Epidermal melanocyte (primary cell): ENCODE results near the gene JAML.
"Not testable (repeated sequence)": the region's sequence is repeated elsewhere in the genome, so short reads cannot be mapped to it uniquely, and the experiment has no call there.

ENCODE experiments used
- DNase-seq: peaks from one replicate; pipeline ENCODE4 v3.0.0; 2011; ENCODE audit warnings: low spot score; ENCODE audit not compliant: insufficient read length

JAML gene

DNA sequence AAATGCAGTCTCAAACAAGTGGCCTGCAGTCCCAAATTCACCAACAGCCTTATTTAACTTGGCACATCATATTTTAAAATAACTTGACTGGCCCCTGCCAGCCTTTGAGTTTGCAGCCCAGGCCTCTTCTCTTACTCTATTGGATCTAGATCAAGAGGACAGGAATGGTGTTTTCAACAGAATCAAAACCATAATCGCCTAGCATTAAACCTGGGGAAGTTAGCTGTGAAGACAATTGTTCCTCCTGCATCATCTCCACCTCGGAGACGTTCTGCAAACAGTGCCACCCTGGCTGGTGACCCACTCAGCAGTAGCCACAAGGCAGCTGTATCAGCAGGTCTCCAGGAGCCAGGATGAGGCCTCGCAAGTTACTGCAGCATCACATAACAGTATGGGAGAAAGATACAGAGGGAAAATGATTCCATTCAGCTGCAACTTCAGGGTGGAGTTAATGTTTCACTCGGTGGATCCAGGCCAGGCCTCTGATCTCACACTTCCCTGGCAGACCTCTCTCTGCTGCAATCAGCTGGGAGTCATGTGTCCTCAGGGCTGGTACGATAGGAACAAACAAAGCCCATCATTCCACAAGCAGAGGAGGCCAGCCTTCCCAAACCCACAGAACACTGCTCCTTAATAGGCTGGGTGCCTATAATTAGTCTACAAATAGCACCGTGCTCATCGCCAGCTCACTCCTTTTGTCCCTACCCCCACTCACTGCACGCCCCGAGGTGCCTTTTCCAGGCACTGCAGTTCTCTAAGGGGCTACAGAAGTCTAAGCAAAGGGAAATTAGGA lies 29.8 kb downstream of the JAML start:
- DNase-seq: peak; percentile 71

DNA sequence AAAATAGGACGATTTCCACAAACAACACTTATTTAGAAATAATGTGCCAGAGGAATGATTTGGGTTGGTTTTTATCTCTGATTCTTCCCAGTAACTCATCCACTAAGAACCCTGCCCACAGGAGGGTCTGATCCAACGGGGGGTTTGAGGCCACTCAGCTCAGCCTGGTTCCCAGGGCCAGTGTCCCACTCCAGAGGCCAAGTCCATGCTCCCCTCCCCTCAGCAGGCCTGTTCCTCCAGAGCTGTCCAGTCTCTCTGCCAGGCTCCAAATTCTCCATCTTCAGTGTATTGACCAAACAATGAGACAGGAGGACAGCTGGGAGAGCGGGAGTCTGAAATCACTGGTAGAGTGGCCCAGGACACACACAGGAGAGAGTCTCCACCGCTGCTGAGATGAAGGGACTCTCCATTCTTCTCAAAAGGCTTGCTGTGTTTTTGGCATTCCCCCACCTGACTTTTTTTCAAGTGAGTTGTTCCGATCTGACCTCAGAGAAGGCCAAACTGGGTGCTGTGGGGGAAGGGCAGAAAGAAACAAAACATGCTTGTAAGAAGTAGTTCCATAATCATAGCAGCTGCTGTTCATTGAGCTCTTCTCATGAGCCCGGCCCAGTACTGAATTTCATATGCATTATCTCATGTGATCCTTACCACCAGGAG lies 30.8 kb downstream of the JAML start:
- DNase-seq: no peak

DNA sequence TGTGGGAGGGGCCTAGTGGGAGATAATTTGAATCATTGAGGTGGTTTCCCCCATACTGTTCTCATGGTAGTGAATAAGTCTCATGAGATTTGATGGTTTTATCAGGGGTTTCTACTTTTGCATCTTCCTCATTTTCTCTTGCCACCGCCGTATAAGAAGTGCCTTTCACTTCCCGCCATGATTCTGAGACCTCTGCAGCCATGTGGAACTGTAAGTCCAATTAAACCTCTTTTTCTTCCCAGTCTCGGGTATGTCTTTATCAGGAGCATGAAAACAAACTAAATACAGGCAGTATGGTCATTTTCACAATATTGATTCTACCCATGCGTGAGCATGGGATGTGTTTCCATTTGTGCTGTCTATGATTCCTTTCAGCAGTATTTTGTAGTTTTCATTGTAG lies 32.0 kb downstream of the JAML start:
- not testable (repeated sequence) for DNase-seq

DNA sequence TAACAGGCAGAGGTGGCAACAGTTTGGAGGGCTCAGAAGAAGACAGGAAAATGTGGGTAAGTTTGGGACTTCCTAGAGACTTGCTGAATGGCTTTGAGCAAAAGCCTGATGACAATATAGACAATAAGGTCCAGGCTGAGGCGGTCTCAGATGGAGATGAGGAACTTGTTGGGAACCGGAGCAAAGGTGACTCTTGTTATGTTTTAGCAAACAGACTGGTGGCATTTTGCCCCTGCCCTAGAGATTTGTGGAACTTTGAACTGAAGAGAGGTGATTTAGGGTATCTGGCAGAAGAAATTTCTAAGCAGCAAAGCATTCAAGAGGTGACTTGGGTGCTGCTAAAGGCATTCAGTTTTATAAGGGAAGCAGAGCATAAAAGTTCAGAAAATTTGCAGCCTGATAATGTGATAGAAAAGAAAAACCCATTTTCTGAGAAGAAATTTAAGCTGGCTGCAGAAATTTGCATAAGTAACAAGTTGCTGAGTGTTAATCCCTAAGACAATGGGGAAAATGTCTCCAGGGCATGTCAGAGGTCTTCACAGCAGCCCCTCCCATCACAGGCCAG lies 33.8 kb downstream of the JAML start:
- not testable (repeated sequence) for DNase-seq

DNA sequence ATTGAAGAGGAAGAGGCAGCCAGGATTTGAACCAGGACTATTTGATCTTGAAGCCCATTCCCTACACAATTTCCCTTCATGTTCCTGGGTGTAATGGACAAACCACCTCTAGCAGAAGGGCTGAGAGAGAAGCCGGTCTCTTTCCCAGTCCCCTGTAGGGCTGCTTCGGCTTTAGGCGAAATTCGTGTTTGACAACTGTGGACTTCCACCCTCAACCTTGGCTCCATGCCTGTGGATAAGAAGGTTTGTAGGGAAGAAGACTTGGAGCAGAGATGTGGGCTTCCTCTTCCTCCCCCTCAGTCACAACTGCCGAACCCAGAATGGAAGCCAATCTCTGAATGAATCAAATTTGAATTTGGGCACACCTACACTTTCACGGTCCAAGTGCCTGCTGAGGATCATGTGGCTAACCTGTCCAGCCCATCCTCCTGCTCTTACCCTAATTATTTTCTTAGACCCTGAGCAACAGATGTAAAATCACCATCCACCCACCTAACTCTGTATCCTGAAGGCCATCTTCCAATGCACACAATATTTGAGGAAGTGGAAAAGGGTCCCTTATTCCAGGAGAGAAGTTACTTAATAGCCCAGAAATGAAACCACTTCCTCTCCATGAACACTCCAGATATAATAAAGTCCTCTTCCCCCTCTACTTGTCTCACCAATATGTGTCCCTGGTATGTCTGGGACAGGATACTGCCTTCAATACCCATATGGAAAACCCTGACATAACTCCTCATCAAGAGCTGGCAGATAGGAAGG lies 38.3 kb downstream of the JAML start:
- no peak for DNase-seq

DNA sequence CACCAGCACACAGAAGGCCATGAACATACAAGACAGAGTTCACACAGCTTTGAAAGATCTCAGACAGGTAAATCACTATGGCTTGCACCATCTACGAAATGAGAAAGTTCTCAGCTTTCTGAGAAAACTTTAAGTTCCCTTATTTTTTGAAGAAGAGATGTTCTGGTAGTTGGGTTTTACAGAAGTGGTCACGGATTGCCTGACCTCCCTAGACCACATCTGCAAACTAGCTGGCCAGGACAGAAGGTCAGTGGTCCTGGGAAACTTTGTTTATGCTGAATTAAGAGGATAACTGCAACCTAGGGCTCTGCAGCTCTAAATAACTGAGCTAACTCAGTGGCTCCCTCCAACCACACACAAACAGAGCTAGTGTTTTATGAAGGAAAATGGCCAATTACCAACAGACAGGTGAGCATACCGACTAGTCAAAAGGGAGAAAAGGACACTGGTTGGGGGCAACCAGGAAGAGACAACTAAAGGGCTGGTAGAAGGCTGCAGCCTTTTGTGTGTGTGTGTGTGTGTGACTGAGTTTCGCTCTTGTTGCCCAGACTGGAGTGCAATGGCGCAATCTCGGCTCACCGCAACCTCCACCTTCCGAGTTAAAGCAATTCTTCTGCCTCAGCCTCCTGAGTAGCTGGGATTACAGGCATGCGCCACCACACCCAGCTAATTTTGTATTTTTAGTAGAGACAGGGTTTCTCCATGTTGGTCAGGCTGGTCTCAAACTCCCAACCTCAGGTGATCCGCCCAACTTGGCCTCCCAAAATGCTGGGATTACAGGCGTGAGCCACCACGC lies 39.8 kb downstream of the JAML start:
- no peak for DNase-seq

DNA sequence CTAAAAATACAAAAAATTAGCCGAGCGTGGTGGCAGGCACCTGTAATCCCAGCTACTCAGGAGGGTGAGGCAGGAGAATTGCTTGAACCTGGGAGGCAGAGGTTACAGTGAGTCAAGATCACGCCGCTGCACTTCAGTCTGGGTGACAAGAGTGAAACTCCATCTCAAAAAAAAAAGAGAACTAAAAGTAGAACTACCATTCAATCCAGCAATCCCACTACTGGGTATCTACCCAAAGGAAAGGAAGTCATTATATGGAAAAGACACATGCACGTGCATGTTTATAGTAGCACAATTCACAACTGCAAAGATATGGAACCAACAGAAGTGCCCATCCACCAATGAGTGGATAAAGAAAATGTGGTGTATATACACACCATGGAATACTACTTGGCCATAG lies 41.1 kb downstream of the JAML start:
- DNase-seq: not testable (repeated sequence)

DNA sequence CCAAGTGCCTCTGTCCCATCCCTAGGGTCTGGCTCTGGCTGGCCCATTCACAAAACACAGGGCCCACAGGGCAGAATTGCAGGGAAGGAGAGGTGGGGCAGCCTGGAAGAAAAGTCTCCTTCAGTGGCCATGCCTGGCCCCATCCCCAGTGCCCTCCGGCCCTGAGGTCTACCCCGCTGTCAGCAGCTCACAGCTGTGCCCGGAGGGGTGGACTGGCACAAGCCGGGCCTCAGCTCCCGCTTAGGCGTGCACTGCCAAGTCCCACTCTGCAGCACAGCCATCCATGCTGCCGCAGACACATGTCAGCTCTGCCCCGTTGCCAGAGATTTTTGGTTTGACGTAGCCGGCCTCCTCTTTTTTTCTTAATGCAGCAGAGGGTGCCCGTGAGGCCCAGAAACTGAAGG lies 44.5 kb downstream of the JAML start:
- peak; percentile 28 for DNase-seq

DNA sequence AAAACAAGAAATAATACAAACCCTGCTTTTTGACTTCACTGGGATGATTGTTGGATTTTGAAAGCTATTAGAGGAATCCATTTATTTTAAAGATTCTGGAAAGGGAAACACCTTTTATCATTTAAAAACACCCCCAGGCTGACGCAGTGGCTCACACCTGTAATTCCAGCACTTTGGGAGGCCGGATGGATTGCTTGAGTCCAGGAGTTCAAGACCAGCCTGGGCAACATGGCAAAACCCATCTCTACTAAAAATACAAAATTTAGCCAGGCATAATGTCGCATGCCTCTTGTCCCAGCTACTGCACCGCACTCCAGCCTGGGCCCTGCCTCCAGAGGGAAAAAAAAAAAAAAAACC lies 48.1 kb downstream of the JAML start:
- DNase-seq: no peak

DNA sequence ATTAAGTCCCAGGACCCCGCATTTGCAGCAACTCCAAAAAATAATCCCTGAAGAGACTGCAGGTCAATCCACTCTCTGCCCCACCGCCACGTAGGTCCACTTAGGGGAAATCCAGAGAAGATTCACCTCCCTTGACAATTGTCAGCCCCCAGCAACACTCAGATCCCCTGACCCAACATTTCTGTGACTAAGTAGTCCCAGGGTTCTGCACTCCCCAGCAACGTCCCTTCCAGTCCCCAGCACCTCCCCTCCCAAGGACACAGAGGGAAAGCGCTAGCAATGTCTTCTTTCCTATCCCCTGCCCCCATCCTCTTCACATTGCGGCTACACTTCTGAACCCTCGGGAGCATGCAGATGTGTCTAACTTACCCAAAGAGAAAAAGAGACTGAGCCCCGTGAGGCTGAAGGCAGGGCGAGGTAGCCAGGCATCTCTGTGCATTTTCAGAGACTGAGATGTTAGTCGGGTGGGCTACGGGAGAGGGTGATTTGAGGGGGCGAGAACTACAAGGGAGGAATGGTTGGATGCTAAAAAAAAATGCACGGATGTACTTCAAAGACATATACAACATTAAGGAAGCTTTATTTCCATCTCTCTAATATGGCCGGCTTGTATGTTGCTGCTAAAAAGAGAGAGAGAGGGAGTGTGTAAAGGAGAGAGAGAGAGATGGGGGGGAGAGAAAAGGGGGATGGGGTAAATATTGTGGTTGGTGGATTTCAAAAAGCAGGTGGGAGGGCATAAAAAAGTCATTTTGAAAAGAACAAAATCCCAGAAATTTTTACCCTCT lies 48.6 kb downstream of the JAML start, which contains the start of gene SCN2B:
Gene SCN2B, minus strand, starts transcription at position 647 of the 785 bp plus-strand sequence. Its CDS starts 208 bp downstream, at position 439.
- no peak for DNase-seq

DNA sequence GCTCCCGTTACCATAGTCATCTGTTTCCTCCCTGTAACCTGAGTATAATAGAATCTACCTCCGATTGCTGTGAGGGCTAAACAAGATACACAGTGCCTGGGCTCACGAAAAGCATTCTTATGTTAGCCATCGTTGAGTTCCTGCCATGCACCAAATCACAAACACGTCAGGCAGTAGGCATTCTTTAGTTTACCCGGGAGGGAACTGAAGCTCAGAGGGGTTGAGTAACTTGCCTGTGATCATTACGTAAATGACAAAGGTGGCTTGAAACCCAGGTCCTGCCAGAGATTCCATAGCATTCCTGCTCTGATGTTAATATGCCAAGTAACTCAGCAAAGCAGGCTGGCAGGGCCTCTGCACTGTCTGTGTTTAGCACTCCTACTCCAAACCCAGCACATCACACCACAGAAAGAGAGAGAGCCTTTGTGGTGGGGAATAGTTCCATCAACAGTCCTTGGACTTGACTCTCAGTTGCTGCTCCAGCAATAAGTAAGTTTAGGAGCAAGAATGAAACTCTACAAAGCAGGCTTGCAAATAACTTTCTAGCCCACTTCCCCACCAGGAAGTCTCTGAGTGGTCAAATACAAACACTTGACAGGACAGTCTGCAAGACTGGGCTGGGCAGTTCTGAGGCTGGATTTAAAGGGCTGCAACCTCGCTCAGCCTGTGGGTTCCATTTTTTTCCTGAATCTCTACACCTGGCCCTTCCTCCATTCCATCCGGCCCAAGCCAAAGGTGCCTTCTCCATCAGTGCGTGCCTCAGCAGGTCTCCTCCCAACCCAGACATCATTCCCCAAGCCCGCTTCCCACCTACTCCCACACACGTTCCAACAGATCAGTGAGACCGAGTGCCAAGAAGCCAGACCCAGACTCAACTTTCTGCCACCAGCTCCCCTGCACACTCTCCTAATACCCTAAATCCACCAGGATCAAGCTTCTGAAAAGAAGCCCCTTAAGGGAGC lies 49.5 kb downstream of the JAML start:
- no peak for DNase-seq

DNA sequence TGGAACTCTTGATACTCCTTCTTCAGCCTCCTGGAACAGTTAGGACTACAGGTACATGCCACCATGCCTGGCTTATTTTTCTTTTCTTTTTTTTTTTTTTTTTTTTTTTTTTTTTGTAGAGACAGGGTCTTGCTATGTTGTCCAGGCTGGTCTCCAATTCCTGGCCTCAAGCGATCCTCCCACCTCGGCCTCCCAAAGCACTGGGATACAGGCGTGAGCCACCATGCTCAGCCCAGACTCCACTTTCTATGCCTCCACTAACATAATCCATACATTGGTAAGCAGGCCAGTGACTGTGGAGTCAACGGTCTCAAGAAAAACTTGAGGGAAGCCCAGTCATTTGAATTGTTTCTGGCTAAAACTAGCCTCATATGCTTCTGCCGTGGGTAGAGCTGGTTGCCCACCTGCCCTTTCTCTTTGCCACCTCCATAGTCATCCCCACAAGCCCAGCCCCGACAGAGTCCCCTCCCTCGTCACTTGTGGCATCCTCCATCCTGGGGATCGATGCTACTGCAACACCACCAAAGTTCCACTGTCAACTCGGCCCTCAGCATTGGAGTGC lies 50.7 kb downstream of the JAML start:
- no peak for DNase-seq

DNA sequence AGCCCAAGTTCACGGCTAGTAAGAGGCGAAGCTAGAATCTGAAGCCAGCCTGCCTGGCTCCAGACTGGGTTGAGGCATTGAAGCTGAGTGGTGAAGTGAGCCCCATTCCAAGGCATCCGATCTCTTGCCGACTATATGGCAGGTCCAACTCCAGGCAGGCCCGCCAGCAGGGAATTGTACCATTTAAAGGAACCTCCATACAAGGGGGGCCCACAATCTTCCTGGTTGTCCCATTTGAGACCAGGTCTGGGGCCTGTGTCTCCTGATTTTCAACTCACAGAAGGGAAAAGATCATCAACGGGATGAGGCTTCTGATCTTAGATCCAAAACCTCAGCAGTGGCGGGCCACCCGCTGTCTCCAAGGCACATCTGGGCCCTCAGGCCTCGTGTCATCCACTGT lies 52.5 kb downstream of the JAML start:
- DNase-seq: no peak

DNA sequence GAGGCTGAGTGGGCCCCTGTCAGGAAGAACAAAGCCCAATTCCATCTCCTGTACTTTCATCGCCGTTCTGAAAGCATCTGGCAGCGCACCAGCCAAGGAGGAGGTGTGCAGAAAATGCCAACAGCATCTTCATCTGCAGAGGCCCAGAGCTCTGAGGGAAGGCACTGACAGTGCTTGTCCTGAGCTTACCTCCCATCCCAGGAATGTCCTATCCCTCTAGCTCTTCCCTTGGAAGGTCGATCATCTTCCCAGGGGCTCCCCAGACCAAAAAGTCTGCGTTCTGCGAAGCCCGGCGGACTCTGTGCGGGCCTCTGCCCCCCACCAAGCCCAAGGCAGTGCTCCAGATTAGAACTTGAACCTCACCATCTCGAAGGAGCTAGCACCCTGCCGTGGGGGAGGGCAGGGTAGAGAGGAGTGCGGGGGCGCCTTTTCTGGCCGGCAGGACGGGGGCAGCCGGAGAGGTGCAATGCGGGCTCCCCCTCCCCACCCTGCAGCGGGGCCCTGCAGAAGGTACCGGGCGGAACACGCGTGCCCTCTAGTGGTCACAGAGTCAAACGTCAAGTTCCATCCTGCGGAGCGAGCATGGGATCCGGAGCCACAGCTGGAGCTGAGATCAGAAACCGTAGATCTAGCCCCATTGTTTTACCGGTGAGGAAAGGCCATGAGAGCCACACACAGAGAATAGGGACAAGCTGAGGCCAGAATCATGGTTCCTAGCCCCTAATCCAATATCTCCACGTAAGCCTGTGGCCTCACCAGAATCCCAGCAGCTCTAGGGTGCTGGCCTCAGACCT lies 53.3 kb downstream of the JAML start:
- DNase-seq: peak; percentile 85

DNA sequence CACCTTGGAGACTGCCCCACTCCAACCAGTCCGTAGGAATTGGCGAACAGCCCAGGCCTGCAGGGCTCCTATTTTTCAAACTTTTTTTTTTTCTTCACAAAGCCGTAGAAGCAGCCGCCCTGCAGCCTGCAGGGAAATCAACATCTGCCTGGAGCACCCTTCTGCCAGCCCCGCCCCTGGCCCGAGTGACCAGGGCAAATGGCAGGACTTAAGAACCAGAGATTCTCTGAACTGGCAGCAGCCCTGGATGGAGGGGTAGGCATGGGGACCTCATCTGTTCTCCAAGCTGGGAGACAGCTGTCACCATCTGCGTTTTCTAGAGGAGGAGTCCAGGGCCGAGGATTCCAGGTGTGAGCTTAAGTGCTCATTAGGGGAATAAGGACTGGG lies 53.9 kb downstream of the JAML start:
- no peak for DNase-seq

DNA sequence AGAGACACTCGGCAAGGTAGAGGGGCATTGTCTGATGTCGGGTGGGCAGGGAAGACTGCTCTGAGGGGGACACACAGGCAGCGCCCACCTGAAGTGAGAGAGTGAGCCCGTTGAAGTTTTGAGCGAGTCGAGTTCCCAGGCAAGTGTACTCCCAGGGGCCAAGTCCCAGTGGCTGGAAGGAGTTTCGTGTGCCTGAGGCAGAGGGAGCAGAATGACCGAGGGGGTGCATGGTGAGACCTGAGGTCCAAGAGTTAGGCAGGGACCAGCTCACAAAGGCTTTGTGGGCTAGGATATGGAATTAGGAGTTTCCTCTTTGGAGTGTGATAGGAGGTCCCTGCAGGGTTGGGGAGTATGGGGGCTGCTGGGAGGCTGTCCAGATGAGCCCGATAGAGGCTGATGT lies 54.6 kb downstream of the JAML start:
- DNase-seq: no peak

DNA sequence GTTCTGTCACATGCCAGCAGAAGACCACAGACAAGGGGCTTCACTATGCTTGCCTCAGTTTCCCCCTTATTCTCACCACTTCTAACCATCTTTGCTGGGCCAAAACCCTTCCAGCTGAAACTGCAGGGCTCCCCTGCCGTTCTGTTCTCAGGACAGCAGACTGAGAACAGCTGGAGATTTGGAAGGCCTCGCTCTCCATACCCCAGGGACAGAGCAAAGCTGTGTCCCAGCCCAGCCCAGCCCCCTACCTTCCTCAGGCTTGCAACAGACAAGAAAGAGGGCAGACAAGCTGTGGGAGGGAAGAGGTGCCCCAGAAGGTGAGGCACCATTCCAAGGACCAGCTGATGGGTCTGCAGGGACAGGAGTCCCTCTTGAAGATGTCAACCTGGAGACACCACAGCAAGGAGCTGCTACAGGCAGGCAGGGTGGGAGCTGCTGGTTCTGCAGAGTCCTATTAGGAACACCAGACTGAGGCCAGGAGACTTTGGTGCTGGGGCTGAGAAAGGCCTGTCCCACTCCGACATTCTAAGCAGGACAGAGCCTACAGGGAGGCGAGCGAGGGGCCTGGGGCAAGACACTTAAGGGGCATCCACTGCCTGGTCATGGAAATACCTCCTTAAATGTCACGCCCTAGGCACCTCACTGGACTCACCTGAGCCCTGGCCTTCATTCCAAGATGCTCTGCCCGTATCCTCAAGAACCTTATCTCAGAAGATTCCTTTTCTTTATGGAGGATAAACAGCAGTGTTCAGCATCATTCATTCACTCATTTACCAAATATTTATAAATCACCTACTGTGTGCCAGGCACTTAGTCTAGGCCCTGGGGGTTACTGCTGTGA lies 55.3 kb downstream of the JAML start:
- no peak for DNase-seq
